Tibial artery (tissue), 4 donors: ENCODE data around the gene MYL11.
"Not testable (repeated sequence)": the region's sequence is repeated elsewhere in the genome, so short reads cannot be mapped to it uniquely, and the experiment has no call there.

ENCODE experiments used
- DNase-seq, 2 donors: peaks; one replicate each; pipeline ENCODE4 v3.0.0-alpha.2; 2019
- H3K27ac ChIP-seq, 2 donors: fragments of 200-600 bp; sonication (generic) in 1 of 2; 1 replicate in 1 of 2; 2 replicates in 1 of 2; pipeline ENCODE4 v1.5.1; 2018 to 2019; ENCODE audit warnings: mild to moderate bottlenecking in 1 of 2
- H3K27me3 ChIP-seq, 2 donors: fragments of 200-600 bp; sonication (generic) in 1 of 2; one replicate each; pipeline versions ENCODE4 v1.5.1 to v1.6.0; 2016 to 2019
- H3K36me3 ChIP-seq, 3 donors: fragments of 200-600 bp; sonication (generic) in 2 of 3; one replicate each; pipeline ENCODE4 v1.5.1; 2016 to 2019; ENCODE audit warnings: mild to moderate bottlenecking in 2 of 3
- H3K4me1 ChIP-seq, 4 donors: fragments of 200-600 bp; sonication (generic) in 2 of 4; 1 replicate in 3 of 4; 2 replicates in 1 of 4; pipeline ENCODE4 v1.5.1; 2016 to 2019
- H3K4me3 ChIP-seq, 2 donors: fragments of 200-600 bp; sonication (generic) in 1 of 2; 1 replicate in 1 of 2; 2 replicates in 1 of 2; pipeline ENCODE4 v1.5.1; 2018 to 2019; ENCODE audit warnings: mild to moderate bottlenecking in 2 of 2
- H3K9me3 ChIP-seq, 3 donors: fragments of 200-600 bp; sonication (generic) in 1 of 3; one replicate each; pipeline ENCODE4 v1.5.1; 2016 to 2019
- intact Hi-C: fragments of 100-400 bp; cut with DNase I; formaldehyde crosslinking; loops from one replicate; pipeline ENCODE4 v1.15.0; 2023; ENCODE audit warnings: low total_unique reads
- TF ChIP-seq, protein P1 (sequence below), 2 experiments: fragments of 200-600 bp in 1 of 2; fragments of 450-650 bp in 1 of 2; IDR thresholded peaks; one replicate each; pipeline ENCODE4 v1.5.1; 2017 to 2019; ENCODE audit warnings: antibody characterized with exemption in 2 of 2, mild to moderate bottlenecking in 1 of 2, moderate library complexity in 1 of 2

MYL11 gene, protein sequence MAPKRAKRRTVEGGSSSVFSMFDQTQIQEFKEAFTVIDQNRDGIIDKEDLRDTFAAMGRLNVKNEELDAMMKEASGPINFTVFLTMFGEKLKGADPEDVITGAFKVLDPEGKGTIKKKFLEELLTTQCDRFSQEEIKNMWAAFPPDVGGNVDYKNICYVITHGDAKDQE

DNA sequence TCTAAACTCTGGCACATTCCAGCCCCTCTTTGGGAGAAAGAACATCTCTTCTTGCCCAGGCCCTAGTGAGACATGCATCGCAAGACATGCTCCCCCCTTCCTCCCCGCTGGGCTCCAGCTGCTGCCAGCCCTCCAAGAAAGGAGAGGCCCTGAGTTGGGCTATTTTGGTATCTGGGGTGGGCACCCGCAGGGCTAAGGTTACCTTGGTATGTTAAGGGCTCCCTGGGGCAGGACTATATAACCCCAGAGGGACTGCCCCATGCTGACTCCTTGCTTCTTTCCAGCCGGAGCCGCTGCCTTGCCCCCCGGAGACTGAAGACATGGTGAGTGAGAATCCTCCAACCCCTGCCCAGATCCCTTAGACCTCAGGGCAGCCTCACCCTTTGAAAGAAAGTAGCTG, at the start of gene MYL11:
TSS of gene MYL11 (plus strand) at position 265 of the 400 bp plus-strand sequence. CDS start at position 321, 56 bp downstream.
- intact Hi-C loops: no loop called here
- no peak within 1 kb of the TSS for H3K27ac ChIP-seq
- DNase-seq: no peak
- H3K27me3 ChIP-seq: peaks cover 0 to 3% of the 10 kb centered on the region in 2 donors
- H3K4me1 ChIP-seq: peaks cover 0 to 28% (median 16%) of the 10 kb centered on the region in 4 donors
- H3K9me3 ChIP-seq: no peaks in the 10 kb centered on the region
- TF ChIP-seq, protein P1, sequence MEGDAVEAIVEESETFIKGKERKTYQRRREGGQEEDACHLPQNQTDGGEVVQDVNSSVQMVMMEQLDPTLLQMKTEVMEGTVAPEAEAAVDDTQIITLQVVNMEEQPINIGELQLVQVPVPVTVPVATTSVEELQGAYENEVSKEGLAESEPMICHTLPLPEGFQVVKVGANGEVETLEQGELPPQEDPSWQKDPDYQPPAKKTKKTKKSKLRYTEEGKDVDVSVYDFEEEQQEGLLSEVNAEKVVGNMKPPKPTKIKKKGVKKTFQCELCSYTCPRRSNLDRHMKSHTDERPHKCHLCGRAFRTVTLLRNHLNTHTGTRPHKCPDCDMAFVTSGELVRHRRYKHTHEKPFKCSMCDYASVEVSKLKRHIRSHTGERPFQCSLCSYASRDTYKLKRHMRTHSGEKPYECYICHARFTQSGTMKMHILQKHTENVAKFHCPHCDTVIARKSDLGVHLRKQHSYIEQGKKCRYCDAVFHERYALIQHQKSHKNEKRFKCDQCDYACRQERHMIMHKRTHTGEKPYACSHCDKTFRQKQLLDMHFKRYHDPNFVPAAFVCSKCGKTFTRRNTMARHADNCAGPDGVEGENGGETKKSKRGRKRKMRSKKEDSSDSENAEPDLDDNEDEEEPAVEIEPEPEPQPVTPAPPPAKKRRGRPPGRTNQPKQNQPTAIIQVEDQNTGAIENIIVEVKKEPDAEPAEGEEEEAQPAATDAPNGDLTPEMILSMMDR (IDR thresholded peaks at IDR 0.05): no peak
- no peak within 1 kb of the TSS for H3K4me3 ChIP-seq
- H3K36me3 ChIP-seq: no peaks in the 10 kb centered on the region

DNA sequence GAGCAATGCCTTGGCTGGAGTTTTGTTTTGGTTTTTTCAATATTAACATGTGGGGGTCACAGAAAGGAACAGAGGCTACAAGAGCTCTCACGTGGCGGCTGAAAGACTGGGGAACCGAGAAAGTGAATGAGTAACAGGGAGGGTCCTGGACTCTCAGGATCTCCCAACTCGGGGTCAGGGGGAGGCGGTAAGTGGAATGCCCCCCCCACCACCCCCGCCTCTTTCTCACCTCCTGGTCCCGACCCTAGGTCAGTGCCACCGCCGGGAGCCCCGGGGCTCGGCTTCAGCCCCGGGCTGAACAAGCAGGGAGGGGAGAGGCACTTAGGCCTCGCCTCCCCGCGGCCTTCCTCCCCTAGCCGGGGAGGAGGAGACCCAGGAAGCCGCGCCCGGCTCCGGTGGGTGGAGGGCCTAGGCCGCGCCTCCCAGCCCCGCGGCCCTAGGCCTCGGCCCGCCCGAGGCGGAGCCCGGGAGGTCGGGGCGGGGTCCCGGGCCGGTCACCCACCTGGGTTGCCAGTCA, 40.1 kb upstream of the MYL11 start:
- intact Hi-C loops, H3K9me3 ChIP-seq, H3K36me3 ChIP-seq, H3K27me3 ChIP-seq: not testable (repeated sequence)
- H3K4me3 ChIP-seq: peak overlapping the region; percentile 79 to 84
- H3K27ac ChIP-seq: peak overlapping the region; percentile 97
- peak; percentile 78 to 91 for DNase-seq
- H3K4me1 ChIP-seq: peaks cover 0 to 14% (median 7%) of the 10 kb centered on the region in 4 donors

DNA sequence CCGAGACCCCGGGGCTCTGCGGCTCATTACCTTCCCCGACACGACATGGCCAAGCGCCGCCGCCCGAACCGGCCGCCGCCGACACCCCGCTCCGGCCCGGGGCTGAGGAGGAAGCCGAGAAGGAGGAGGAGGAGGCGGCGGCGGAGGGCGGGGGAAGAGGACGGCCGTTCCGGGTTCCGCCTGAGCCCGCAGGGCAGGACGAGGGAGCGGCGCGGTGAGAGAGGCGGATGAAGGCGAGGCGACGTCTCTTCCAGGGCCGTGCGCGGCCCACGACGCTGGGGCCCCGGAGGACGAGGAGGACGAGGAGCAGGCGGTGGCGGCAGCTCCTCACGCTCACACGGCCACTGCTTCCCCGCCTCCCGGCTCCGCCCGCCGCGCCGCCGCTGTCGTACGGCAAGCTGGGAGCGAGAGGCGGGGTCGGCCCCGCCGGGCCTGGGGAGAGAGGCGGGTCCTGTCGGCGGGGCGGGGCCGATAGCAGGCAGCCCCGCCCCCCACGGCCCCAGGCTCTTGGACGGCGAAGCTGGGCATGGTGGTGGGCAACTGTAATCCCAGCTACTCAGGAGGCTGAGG, 39.5 kb upstream of the MYL11 start:
- intact Hi-C loops, H3K9me3 ChIP-seq: not testable (repeated sequence)

DNA sequence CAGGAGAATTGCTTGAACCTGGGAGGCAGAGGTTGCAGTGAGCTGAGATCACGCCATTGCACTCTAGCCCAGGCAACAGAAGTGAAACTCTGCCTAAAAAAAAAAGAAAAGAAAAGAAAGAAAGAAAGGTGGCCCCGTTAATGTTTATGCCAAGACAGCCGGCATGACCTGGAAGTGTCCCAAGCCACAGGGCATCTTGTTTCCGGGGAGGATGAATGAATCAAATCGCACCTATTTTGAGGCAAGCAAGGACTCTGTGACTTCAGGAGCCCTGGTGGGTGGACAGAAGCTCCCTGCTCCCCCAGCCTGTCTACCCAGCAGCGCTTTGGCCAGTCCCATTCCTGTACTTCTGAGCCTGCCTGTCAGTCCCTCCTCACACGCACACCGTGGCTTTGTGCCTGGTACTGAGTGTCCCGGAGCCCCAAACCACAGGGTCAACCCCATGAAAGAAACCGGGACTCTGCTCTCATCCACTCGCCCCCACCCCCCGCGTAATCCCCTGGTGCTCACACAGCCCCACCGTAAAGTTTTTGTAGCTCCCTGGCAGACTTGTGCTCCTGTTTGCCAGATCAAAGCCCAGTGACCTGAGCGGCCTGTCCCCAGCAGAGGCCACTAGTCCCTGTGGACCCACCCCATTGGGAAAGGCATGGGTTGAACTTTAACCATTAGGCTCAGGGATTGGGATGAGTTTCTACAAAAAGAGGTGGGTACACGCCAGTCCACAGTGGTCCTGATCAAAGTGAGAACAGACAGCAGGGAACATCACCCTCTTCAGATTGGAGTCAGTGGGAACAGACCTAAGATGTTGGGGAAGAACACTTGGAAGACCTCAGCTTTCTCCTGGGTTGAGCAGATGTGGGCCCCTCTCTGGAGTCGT, 38.8 kb upstream of the MYL11 start:
- H3K36me3 ChIP-seq: no peaks in the 10 kb centered on the region
- peak overlapping the region; percentile 79 to 84 for H3K4me3 ChIP-seq
- no peaks in the 10 kb centered on the region for H3K9me3 ChIP-seq
- H3K27ac ChIP-seq: peak overlapping the region; percentile 97
- no peak for DNase-seq
- intact Hi-C loops: no loop called here
- no peaks in the 10 kb centered on the region for H3K27me3 ChIP-seq
- peaks cover 0 to 14% (median 7%) of the 10 kb centered on the region in 4 donors for H3K4me1 ChIP-seq
- TF ChIP-seq, protein P1 (IDR thresholded peaks at IDR 0.05): no peak

More for the DNA sequence above, 39.5 kb upstream of the MYL11 start:
- H3K36me3 ChIP-seq, H3K27me3 ChIP-seq: not testable (repeated sequence)
- Histone ChIP-seq H3K27ac (peak overlapping the region; percentile 97), H3K4me3 (peak overlapping the region; percentile 79 to 84), H3K4me1 (peaks cover 0 to 14% (median 7%) of the 10 kb centered on the region in 4 donors)
- peak; percentile 78 to 92 for DNase-seq

DNA sequence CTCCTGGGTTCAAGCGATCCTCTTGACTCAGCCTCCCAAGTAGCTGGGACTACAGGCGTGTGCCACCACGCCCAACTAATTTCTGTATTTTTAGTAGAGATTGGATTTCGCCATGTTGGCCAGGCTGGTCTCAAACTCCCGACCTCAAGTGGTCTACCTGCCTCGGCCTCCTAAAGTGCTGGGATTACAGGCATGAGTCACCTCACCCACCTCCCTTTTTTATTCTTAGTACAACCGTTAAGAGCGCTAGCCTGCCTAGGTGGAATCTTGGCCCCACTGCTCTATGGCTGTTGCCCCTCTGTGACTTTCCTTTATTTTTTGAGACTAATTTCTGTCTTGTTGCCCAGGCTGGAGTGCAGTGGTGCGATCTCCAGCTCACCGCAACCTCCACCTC, 36.6 kb upstream of the MYL11 start:
- H3K4me3 ChIP-seq, H3K9me3 ChIP-seq, intact Hi-C loops, H3K27me3 ChIP-seq, H3K27ac ChIP-seq, H3K36me3 ChIP-seq: not testable (repeated sequence)
- peak in 1 of 2 donors; percentile 33 for DNase-seq
- peaks cover 0 to 10% (median 7%) of the 10 kb centered on the region in 4 donors for H3K4me1 ChIP-seq

DNA sequence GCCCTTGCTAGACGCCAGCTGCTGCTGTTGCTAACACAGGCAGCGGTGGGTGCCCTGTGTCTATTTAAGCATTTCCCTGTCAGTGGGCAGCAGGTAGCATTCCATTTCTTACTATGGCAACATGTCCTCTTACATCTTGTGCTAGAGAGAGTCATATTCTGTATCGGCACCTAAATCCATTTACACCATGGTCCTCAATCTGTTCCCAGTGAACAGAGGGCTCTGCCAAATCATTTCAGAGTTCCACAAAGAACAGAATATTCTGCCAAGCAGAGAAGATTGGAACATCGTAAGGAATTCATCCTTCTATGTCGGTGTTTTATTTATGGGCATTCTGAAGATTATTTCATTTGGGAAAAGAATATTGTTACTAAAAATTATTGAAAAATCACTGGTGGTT, 35.9 kb upstream of the MYL11 start:
- intact Hi-C loops, H3K9me3 ChIP-seq, H3K27me3 ChIP-seq, H3K4me3 ChIP-seq, H3K36me3 ChIP-seq, DNase-seq: not testable (repeated sequence)
- H3K27ac ChIP-seq: peak overlapping the region in 1 of 2 donors; percentile 35
- peaks cover 0 to 10% (median 7%) of the 10 kb centered on the region in 4 donors for H3K4me1 ChIP-seq

DNA sequence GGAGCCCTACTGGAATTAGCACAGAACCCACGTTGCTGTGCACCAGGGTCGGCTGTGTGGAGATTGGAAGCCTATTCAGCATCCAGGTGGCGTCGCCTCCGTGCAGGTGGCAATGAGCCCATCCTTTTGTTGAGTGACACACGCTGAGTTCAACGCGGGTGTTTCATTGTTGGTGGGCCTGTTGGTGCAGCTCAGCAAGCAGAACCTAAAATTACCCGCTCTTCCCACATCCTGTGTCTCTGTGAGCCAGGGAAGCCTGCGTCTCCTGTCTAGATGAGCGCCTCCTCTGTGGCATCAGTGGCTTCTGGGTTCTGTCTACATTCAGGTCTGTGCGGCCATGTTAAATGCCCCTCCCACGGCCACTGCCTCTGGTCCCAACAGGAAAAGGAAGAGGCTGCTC, 34.0 kb upstream of the MYL11 start:
- DNase-seq: no peak
- TF ChIP-seq, protein P1 (IDR thresholded peaks at IDR 0.05): no peak
- no peak overlapping the region for H3K27ac ChIP-seq
- no peaks in the 10 kb centered on the region for H3K36me3 ChIP-seq
- H3K4me3 ChIP-seq: no peak overlapping the region
- H3K4me1 ChIP-seq: peaks cover 0 to 10% (median 6%) of the 10 kb centered on the region in 4 donors
- intact Hi-C loops: no loop called here
- H3K27me3 ChIP-seq: no peaks in the 10 kb centered on the region
- H3K9me3 ChIP-seq: no peaks in the 10 kb centered on the region

DNA sequence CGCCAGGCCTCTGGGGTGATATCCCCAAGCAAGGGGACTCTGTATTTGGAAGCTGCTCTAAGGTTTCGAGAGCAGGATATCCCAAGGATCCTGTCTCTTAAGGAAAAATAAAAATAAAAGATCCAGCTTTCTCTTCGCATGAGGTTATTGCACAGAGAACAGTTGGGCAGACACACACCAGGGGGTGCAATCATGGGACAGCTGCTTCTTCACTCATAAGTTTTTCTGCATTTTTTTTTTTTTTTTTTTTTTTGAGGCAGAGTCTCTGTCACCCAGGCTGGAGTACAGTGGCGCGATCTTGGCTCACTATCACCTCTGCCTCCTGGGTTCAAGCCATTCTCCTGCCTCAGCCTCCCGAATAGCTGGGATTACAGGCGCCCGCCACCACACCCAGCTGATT, 32.6 kb upstream of the MYL11 start:
- H3K27ac ChIP-seq, H3K27me3 ChIP-seq, H3K4me3 ChIP-seq, H3K9me3 ChIP-seq, H3K4me1 ChIP-seq, H3K36me3 ChIP-seq, DNase-seq, intact Hi-C loops: not testable (repeated sequence)
